Measurements from ENCODE around the gene ATP8A1. TPM values are rescaled to one million over a fixed set of nuclear protein-coding genes. Genes with fewer than 3 reads are reported as not detected.
"Not testable (repeated sequence)": the region's sequence is repeated elsewhere in the genome, so short reads cannot be mapped to it uniquely, and the experiment has no call there.

The ATP8A1 gene
- total RNA-seq, 1 donor from 2014 or later = 12.5 TPM

- DNase-seq (ENCODE audit: low spot score) = no peak
Observed at GRCh38 chr4:42470023-42470422, 186.9 kb downstream of the ATP8A1 start.

GRCh38 chr4:42467777-42468176, 189.1 kb downstream of the ATP8A1 start:
- not testable (repeated sequence) for DNase-seq (ENCODE audit: low spot score)

- DNase-seq (ENCODE audit: low spot score) = no peak
Observed at GRCh38 chr4:42466273-42466844, 190.5 kb downstream of the ATP8A1 start.

GRCh38 chr4:42464550-42465094, 192.3 kb downstream of the ATP8A1 start:
- no peak for DNase-seq (ENCODE audit: low spot score)

- not testable (repeated sequence) for DNase-seq (ENCODE audit: low spot score)
Observed at GRCh38 chr4:42461216-42461615, 195.7 kb downstream of the ATP8A1 start.

- no peak for DNase-seq (ENCODE audit: low spot score)
Observed at GRCh38 chr4:42460043-42460442, 196.9 kb downstream of the ATP8A1 start.

GRCh38 chr4:42458657-42459056, 198.2 kb downstream of the ATP8A1 start:
- DNase-seq (ENCODE audit: low spot score) = no peak

GRCh38 chr4:42454755-42455420, 202.0 kb downstream of the ATP8A1 start:
- no peak for DNase-seq (ENCODE audit: low spot score)

GRCh38 chr4:42453612-42454011, 203.3 kb downstream of the ATP8A1 start:
- no peak for DNase-seq (ENCODE audit: low spot score)

- no peak for DNase-seq (ENCODE audit: low spot score)
Observed at GRCh38 chr4:42452823-42453222, 204.1 kb downstream of the ATP8A1 start.

- DNase-seq (ENCODE audit: low spot score) = no peak
Observed at GRCh38 chr4:42446823-42447222, 210.1 kb downstream of the ATP8A1 start.

- no peak for DNase-seq (ENCODE audit: low spot score)
Observed at GRCh38 chr4:42445038-42445437, 211.9 kb downstream of the ATP8A1 start.

GRCh38 chr4:42442601-42443000, 214.3 kb downstream of the ATP8A1 start:
- DNase-seq (ENCODE audit: low spot score) = no peak

GRCh38 chr4:42440083-42440482, 216.8 kb downstream of the ATP8A1 start:
- DNase-seq (ENCODE audit: low spot score) = no peak

GRCh38 chr4:42436928-42437565, 219.9 kb downstream of the ATP8A1 start:
- DNase-seq (ENCODE audit: low spot score) = no peak

GRCh38 chr4:42428036-42428435, 228.9 kb downstream of the ATP8A1 start:
- DNase-seq (ENCODE audit: low spot score) = no peak

- no peak for DNase-seq (ENCODE audit: low spot score)
Observed at GRCh38 chr4:42425146-42426065, 231.5 kb downstream of the ATP8A1 start.

GRCh38 chr4:42420140-42420539, 236.8 kb downstream of the ATP8A1 start:
- DNase-seq (ENCODE audit: low spot score) = no peak

- DNase-seq (ENCODE audit: low spot score) = no peak
Observed at GRCh38 chr4:42417550-42417949, 239.4 kb downstream of the ATP8A1 start.

GRCh38 chr4:42416017-42416416, 240.9 kb downstream of the ATP8A1 start:
- no peak for DNase-seq (ENCODE audit: low spot score)

GRCh38 chr4:42415281-42415680, 241.6 kb downstream of the ATP8A1 start:
- no peak for DNase-seq (ENCODE audit: low spot score)

- DNase-seq (ENCODE audit: low spot score) = no peak
Observed at GRCh38 chr4:42412251-42412650, 244.7 kb downstream of the ATP8A1 start.

Measured in ureter (tissue), 1 donor.